Upper lobe of left lung (tissue), 6 donors: Measurements from ENCODE around the gene RAB30. TPM values are rescaled to one million over a fixed set of nuclear protein-coding genes. Genes with fewer than 3 reads are reported as not detected.

Experiments
- ATAC-seq, 2 donors: fragments of 200-7000 bp; cut with Tn5 transposase; one replicate each; pipeline ENCODE4 v1.9.1; 2022; ENCODE audit warnings: mild to moderate bottlenecking in 2 of 2, moderate library complexity in 2 of 2; ENCODE audit not compliant: low FRiP score in 2 of 2
- DNase-seq, 2 donors: peaks; one replicate each; pipeline ENCODE4 v3.0.0-alpha.2; 2019 to 2020
- H3K27ac ChIP-seq, 4 donors: fragments of 200-600 bp; sonication (generic); one replicate each; pipeline ENCODE4 v1.5.1; 2016 to 2019
- H3K27me3 ChIP-seq, 4 donors: fragments of 200-600 bp; sonication (generic); one replicate each; pipeline ENCODE4 v1.5.1; 2017 to 2019
- H3K36me3 ChIP-seq, 4 donors: fragments of 200-600 bp; sonication (generic); one replicate each; pipeline ENCODE4 v1.5.1; 2016 to 2019
- H3K4me1 ChIP-seq, 4 donors: fragments of 200-600 bp; sonication (generic); one replicate each; pipeline ENCODE4 v1.5.1; 2018 to 2019
- H3K4me3 ChIP-seq, 4 donors: fragments of 200-600 bp; sonication (generic); one replicate each; pipeline ENCODE4 v1.5.1; 2017 to 2019; ENCODE audit warnings: mild to moderate bottlenecking in 2 of 4, moderate library complexity in 1 of 4
- H3K9me3 ChIP-seq, 4 donors: fragments of 200-600 bp; sonication (generic); one replicate each; pipeline ENCODE4 v1.5.1; 2018 to 2019
- EP300 ChIP-seq, 4 donors: sonication (generic); formaldehyde crosslinking; IDR thresholded peaks; one replicate each; pipeline ENCODE4 v1.5.1; 2017; ENCODE audit warnings: antibody characterized with exemption in 4 of 4, control low read depth in 2 of 4
- POLR2A ChIP-seq, 4 donors: fragments of 450-650 bp; IDR thresholded peaks; one replicate each; pipeline ENCODE4 v1.5.1; 2016 to 2017; ENCODE audit warnings: antibody characterized with exemption in 4 of 4, mild to moderate bottlenecking in 2 of 4
- POLR2AphosphoS5 ChIP-seq, 2 donors: sonication (generic); formaldehyde crosslinking; IDR thresholded peaks; one replicate each; pipeline ENCODE4 v1.5.1; 2017; ENCODE audit warnings: antibody characterized with exemption in 2 of 2
- WGBS, 2 donors: methylation state at CpG; one replicate each; pipeline ENCODE4 v1.1.5; 2017 to 2018; 5-methylcytosine and 5-hydroxymethylcytosine counted together
- total RNA-seq, 6 donors: library from RNA; depleted of rRNA in 4 of 6; stranded (reverse); fragments of >200 nt in 4 of 6; gene quantifications; one replicate each; pipeline versions ENCODE4 v1.1.0 to v1.2.1, GENCODE V29; 2016 to 2021
- TF ChIP-seq, protein P1 (sequence below), 6 experiments: fragments of 450-650 bp in 4 of 6; fragments of 200-600 bp in 2 of 6; sonication (generic) in 2 of 6; IDR thresholded peaks; one replicate each; pipeline ENCODE4 v1.5.1; 2016 to 2019; ENCODE audit warnings: antibody characterized with exemption in 6 of 6
- donor health status: DM: no; HTN: no; CAD: no; lungs with moderate emphysema.
- donor health status: DM: no; HTN: yes; CAD: no; lungs with severe emphysema.

RAB30 gene
- total RNA-seq, 6 donors from 2014 or later: 2.7 to 19.3 (median 9.6) TPM

DNA sequence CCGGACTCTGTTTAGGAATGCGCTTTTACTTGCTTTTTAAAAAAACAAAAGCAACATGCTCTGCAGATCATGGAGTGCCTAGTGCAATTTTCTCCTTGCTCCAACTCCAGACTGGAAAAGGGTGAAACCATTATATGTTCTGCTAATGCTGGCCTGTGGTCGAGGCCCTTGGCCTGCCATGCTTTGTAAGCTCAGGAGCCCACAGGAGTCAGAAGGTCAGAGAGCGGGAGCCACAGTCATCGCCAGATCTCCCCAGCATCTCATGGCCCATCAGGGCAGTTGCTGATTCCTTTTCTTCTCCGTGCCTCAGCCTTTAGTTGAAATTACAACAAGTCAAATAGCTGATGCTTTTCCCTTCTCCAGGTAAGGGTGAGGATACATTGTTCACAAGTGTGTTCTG lies 89.8 kb downstream of the RAB30 start:
- Histone ChIP-seq H3K27me3 (no peaks in the 10 kb centered on the region), H3K27ac (no peak overlapping the region), H3K4me1 (peaks cover 0 to 3% (median 0%) of the 10 kb centered on the region in 4 donors), H3K9me3 (no peaks in the 10 kb centered on the region), H3K36me3 (peaks cover 0 to 23% (median 10%) of the 10 kb centered on the region in 4 donors), H3K4me3 (no peak overlapping the region)
- 95 to 97% methylated on average over 6 of the region's 6 CpGs for WGBS, 2 donors
- TF ChIP-seq, protein P1, sequence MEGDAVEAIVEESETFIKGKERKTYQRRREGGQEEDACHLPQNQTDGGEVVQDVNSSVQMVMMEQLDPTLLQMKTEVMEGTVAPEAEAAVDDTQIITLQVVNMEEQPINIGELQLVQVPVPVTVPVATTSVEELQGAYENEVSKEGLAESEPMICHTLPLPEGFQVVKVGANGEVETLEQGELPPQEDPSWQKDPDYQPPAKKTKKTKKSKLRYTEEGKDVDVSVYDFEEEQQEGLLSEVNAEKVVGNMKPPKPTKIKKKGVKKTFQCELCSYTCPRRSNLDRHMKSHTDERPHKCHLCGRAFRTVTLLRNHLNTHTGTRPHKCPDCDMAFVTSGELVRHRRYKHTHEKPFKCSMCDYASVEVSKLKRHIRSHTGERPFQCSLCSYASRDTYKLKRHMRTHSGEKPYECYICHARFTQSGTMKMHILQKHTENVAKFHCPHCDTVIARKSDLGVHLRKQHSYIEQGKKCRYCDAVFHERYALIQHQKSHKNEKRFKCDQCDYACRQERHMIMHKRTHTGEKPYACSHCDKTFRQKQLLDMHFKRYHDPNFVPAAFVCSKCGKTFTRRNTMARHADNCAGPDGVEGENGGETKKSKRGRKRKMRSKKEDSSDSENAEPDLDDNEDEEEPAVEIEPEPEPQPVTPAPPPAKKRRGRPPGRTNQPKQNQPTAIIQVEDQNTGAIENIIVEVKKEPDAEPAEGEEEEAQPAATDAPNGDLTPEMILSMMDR (IDR thresholded peaks at IDR 0.05): no peak
- TF ChIP-seq POLR2AphosphoS5 (IDR thresholded peaks at IDR 0.05) (no peak), EP300 (IDR thresholded peaks at IDR 0.05) (no peak), POLR2A (IDR thresholded peaks at IDR 0.05) (no peak)
- ATAC-seq (no peak), DNase-seq (no peak)

GRCh38 chr11:82980947-82981346 lies 90.8 kb downstream of the RAB30 start:
- H3K4me1 ChIP-seq: peaks cover 0 to 3% (median 0%) of the 10 kb centered on the region in 4 donors
- no peak overlapping the region for H3K4me3 ChIP-seq
- ATAC-seq (no peak), DNase-seq (no peak)
- H3K9me3 ChIP-seq: no peaks in the 10 kb centered on the region
- H3K27me3 ChIP-seq: no peaks in the 10 kb centered on the region
- TF ChIP-seq POLR2AphosphoS5 (IDR thresholded peaks at IDR 0.05) (no peak), EP300 (IDR thresholded peaks at IDR 0.05) (no peak), POLR2A (IDR thresholded peaks at IDR 0.05) (no peak)
- TF ChIP-seq, protein P1 (IDR thresholded peaks at IDR 0.05): no peak
- WGBS, 2 donors: 87 to 89% methylated on average over 4 of the region's 4 CpGs
- H3K27ac ChIP-seq: no peak overlapping the region
- peaks cover 0 to 16% (median 10%) of the 10 kb centered on the region in 4 donors for H3K36me3 ChIP-seq

DNA sequence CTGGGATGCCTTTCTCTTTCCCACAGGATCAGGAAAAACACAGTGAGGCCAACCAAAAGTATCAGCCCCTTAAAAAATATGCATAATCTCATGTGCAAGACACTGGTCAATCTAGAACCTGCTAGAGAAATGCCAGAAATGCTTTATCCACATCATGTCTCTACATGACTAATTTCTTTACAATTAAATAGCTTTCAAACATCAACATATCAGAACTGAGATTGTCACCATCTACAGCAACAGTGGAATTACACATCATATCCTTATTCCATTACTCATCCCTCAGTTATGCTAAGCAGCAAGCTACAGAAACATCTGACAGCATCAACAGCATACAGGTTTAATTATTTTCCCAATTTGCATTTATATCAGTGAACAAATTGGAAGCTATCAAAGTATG lies 91.4 kb downstream of the RAB30 start:
- H3K27me3 ChIP-seq: no peaks in the 10 kb centered on the region
- no peak for ATAC-seq
- DNase-seq: no peak
- H3K9me3 ChIP-seq: no peaks in the 10 kb centered on the region
- peak overlapping the region in 1 of 4 donors; percentile 19 for H3K27ac ChIP-seq
- no peak for TF ChIP-seq EP300 (IDR thresholded peaks at IDR 0.05)
- TF ChIP-seq POLR2AphosphoS5 (IDR thresholded peaks at IDR 0.05): no peak
- TF ChIP-seq, protein P1 (IDR thresholded peaks at IDR 0.05): no peak
- TF ChIP-seq POLR2A (IDR thresholded peaks at IDR 0.05): no peak
- peaks cover 0 to 16% (median 10%) of the 10 kb centered on the region in 4 donors for H3K36me3 ChIP-seq
- no peak overlapping the region for H3K4me3 ChIP-seq
- peaks cover 0 to 3% (median 0%) of the 10 kb centered on the region in 4 donors for H3K4me1 ChIP-seq

DNA sequence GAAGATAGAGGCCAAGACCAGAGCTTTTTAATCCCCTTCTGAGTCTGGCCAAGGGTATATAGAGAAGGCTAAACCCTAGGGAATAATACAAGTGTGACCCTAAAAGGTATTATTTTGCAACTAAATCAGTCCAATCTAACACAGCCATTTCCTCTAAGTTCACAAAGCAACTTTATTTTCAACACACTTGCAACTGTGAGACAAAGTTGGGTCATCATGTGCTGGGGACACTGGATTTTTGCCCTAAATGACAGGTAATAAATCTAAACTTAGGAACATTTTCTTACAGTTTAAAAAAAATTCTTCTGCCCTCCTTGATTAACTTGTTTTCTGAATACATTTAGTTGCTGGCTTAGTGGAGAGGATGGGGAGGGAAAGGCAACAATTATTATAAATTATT lies 91.9 kb downstream of the RAB30 start:
- Histone ChIP-seq H3K4me1 (peaks cover 0 to 3% (median 0%) of the 10 kb centered on the region in 4 donors), H3K36me3 (peaks cover 0 to 16% (median 10%) of the 10 kb centered on the region in 4 donors), H3K27me3 (no peaks in the 10 kb centered on the region), H3K27ac (no peak overlapping the region), H3K4me3 (no peak overlapping the region), H3K9me3 (no peaks in the 10 kb centered on the region)
- TF ChIP-seq POLR2A (IDR thresholded peaks at IDR 0.05): no peak
- TF ChIP-seq, protein P1 (IDR thresholded peaks at IDR 0.05): no peak
- no peak for TF ChIP-seq POLR2AphosphoS5 (IDR thresholded peaks at IDR 0.05)
- no peak for TF ChIP-seq EP300 (IDR thresholded peaks at IDR 0.05)
- ATAC-seq (no peak), DNase-seq (no peak)

GRCh38 chr11:82978422-82979099 lies 93.1 kb downstream of the RAB30 start:
- TF ChIP-seq, protein P1 (IDR thresholded peaks at IDR 0.05): no peak
- no peak for TF ChIP-seq POLR2AphosphoS5 (IDR thresholded peaks at IDR 0.05)
- TF ChIP-seq EP300 (IDR thresholded peaks at IDR 0.05): no peak
- no peak for TF ChIP-seq POLR2A (IDR thresholded peaks at IDR 0.05)
- ATAC-seq: no peak
- Histone ChIP-seq H3K4me1 (peaks cover 0 to 3% (median 0%) of the 10 kb centered on the region in 4 donors), H3K9me3 (no peaks in the 10 kb centered on the region), H3K27ac (no peak overlapping the region), H3K4me3 (no peak overlapping the region), H3K27me3 (no peaks in the 10 kb centered on the region), H3K36me3 (peaks cover 0 to 13% (median 9%) of the 10 kb centered on the region in 4 donors)
- WGBS, 2 donors: 84 to 85% methylated on average over 6 of the region's 6 CpGs
- DNase-seq: no peak
